Nephron progenitor cell (in vitro differentiated cells): ENCODE measurements around the gene RGS9.

ENCODE experiments used
- DNase-seq: peaks from one replicate; pipeline ENCODE4 v3.0.0; 2021
- H3K27ac Mint-ChIP-seq: 2 replicates; pipeline ENCODE4 v1.8.0; 2021; ENCODE audit warnings: mild to moderate bottlenecking, moderate library complexity, mixed read lengths
- H3K27me3 Mint-ChIP-seq: 2 replicates; pipeline ENCODE4 v1.8.0; 2021; ENCODE audit warnings: mild to moderate bottlenecking, low read depth, mixed read lengths; ENCODE audit not compliant: poor library complexity
- H3K36me3 Mint-ChIP-seq: 2 replicates; pipeline ENCODE4 v1.8.0; 2021; ENCODE audit warnings: low read depth, mixed read lengths
- H3K4me1 Mint-ChIP-seq: 2 replicates; pipeline ENCODE4 v1.8.0; 2021; ENCODE audit warnings: mixed read lengths
- H3K4me3 Mint-ChIP-seq: 2 replicates; pipeline ENCODE4 v1.8.0; 2021; ENCODE audit warnings: mild to moderate bottlenecking, moderate library complexity, mixed read lengths
- H3K9me3 Mint-ChIP-seq: 2 replicates; pipeline ENCODE4 v1.8.0; 2021; ENCODE audit warnings: mild to moderate bottlenecking, moderate library complexity, mixed read lengths
- TF ChIP-seq, protein P1 (sequence below): fragments of 200-600 bp; sonication (generic); IDR thresholded peaks from 2 replicates; pipeline ENCODE4 v1.5.0; 2021; ENCODE audit warnings: antibody characterized with exemption

The RGS9 gene

DNA sequence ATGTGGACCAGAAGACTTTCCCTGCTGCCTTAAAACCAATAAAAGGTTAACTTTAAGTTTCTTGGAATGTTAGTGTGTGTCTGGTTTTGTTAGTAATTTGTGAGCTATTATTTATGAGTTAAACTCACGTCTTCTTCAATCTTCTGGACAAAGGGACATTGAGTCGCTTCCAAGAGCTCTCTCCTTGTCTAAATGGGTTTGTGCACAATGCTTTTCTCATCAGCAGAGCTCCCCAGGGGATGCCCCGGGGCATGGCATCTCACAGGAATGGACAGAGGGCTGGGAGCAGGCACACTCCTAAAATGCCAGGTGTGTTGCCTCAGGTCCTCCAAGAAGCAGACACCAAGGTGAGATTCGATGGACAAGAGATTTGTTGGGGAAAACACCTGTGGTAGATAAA lies 90.5 kb downstream of the RGS9 start:
- TF ChIP-seq, protein P1, sequence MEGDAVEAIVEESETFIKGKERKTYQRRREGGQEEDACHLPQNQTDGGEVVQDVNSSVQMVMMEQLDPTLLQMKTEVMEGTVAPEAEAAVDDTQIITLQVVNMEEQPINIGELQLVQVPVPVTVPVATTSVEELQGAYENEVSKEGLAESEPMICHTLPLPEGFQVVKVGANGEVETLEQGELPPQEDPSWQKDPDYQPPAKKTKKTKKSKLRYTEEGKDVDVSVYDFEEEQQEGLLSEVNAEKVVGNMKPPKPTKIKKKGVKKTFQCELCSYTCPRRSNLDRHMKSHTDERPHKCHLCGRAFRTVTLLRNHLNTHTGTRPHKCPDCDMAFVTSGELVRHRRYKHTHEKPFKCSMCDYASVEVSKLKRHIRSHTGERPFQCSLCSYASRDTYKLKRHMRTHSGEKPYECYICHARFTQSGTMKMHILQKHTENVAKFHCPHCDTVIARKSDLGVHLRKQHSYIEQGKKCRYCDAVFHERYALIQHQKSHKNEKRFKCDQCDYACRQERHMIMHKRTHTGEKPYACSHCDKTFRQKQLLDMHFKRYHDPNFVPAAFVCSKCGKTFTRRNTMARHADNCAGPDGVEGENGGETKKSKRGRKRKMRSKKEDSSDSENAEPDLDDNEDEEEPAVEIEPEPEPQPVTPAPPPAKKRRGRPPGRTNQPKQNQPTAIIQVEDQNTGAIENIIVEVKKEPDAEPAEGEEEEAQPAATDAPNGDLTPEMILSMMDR: no peak
- no peak for DNase-seq
- peaks cover 31% of the 10 kb centered on the region for H3K4me1 Mint-ChIP-seq
- no peak overlapping the region for H3K27ac Mint-ChIP-seq
- no peaks in the 10 kb centered on the region for H3K9me3 Mint-ChIP-seq
- no peak overlapping the region for H3K4me3 Mint-ChIP-seq
- no peaks in the 10 kb centered on the region for H3K36me3 Mint-ChIP-seq
- H3K27me3 Mint-ChIP-seq: no peaks in the 10 kb centered on the region

DNA sequence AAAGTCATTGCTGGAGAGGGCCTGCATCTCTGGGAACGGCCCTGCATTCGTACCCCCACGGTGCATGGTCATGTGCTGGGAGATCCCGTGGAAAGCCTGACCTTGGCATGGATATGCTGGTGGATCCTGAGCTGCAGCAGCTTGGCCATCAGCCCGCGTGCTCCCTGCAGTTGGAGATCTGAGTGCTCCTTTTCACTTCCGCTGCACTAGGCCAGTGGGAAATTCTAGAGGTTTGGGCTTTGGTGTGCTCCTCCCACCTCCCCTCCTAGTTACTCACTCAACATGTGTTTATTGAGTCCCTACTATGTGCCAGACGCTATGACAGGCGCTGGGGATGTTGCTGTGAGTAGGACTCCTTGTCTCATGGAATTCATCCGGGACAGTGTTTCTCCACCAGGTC lies 91.1 kb downstream of the RGS9 start:
- Mint-ChIP-seq H3K27ac (peak overlapping the region; percentile 27), H3K9me3 (no peaks in the 10 kb centered on the region), H3K4me1 (peaks cover 33% of the 10 kb centered on the region), H3K27me3 (no peaks in the 10 kb centered on the region), H3K4me3 (no peak overlapping the region), H3K36me3 (no peaks in the 10 kb centered on the region)
- TF ChIP-seq, protein P1: no peak
- no peak for DNase-seq

DNA sequence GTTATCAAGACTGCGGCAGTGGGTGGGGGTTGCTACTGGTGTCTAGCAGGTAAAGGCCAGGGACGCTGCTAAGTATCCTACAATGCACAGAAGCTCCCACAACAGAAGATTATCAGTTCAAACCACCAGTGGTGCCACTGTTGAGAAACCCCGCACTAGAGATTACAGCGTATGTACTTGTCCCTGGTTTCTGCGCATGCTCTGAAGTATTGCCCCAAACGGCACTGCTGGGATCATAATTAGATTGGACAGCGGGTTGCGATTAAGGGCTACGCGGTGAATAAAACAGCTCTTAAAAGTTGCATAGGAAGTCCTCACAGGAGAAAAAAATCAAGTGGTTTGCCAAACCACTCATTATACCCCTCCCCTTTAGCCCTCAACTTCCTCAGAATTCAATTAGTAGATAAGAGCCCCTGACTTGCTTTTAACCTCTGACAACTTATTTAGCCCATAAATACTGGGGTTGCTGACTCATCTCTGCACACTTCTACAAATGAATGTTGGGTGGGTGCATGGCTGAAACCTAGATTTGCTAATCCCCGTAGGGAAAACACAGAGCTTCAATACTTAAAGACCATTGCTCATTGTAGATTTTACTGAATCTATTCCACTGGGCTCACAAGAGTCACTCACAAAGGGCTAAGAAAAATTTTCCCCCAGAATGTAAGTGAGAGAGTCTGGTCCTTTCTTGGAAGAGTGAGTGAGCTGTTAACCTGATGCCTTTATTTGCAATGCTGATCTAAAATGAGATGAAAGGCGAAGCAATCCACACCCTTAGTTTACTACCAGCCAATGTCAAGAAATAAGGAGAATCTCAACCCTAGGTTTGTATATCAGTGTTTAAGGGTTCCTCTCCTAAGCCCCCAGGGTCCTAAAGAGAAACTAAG lies 91.8 kb downstream of the RGS9 start:
- Mint-ChIP-seq H3K27me3 (no peaks in the 10 kb centered on the region), H3K9me3 (no peaks in the 10 kb centered on the region), H3K4me3 (no peak overlapping the region), H3K4me1 (peaks cover 33% of the 10 kb centered on the region), H3K36me3 (no peaks in the 10 kb centered on the region), H3K27ac (peak overlapping the region; percentile 27)
- TF ChIP-seq, protein P1: no peak
- no peak for DNase-seq

- H3K36me3 Mint-ChIP-seq: no peaks in the 10 kb centered on the region
- no peak overlapping the region for H3K4me3 Mint-ChIP-seq
Observed at GRCh38 chr17:65229621-65229995, 92.4 kb downstream of the RGS9 start.

GRCh38 chr17:65230040-65230439 lies 92.9 kb downstream of the RGS9 start:
- Mint-ChIP-seq H3K27me3 (no peaks in the 10 kb centered on the region), H3K4me1 (peaks cover 33% of the 10 kb centered on the region), H3K36me3 (no peaks in the 10 kb centered on the region), H3K4me3 (no peak overlapping the region), H3K9me3 (no peaks in the 10 kb centered on the region), H3K27ac (no peak overlapping the region)
- TF ChIP-seq, protein P1: no peak
- DNase-seq: no peak

More at GRCh38 chr17:65229621-65229995, 92.4 kb downstream of the RGS9 start:
- H3K27ac Mint-ChIP-seq: peak overlapping the region; percentile 62
- no peaks in the 10 kb centered on the region for H3K9me3 Mint-ChIP-seq
- H3K27me3 Mint-ChIP-seq: no peaks in the 10 kb centered on the region
- H3K4me1 Mint-ChIP-seq: peaks cover 33% of the 10 kb centered on the region
- DNase-seq: no peak
- TF ChIP-seq, protein P1: no peak

GRCh38 chr17:65231086-65231485 lies 93.9 kb downstream of the RGS9 start:
- Mint-ChIP-seq H3K4me3 (no peak overlapping the region), H3K27ac (no peak overlapping the region), H3K9me3 (peaks cover 4% of the 10 kb centered on the region), H3K27me3 (no peaks in the 10 kb centered on the region), H3K4me1 (peaks cover 29% of the 10 kb centered on the region), H3K36me3 (no peaks in the 10 kb centered on the region)
- TF ChIP-seq, protein P1: no peak
- DNase-seq: no peak
